ENCODE measurements around the gene LMBRD2.

The LMBRD2 gene

GRCh38 chr5:36125868-36126267, 25.8 kb downstream of the LMBRD2 start:
- H3K4me1 ChIP-seq (ENCODE audit: control extremely low read depth in 1 of 4, control insufficient read depth in 4 of 4, insufficient read depth in 4 of 4, low read length in 3 of 4): no peaks in the 10 kb centered on the region
- H3K9me3 ChIP-seq (ENCODE audit: control extremely low read depth in 1 of 5, control insufficient read depth in 4 of 5, insufficient read depth in 2 of 5, low read depth in 1 of 5, low read length in 4 of 5): peaks cover 1 to 15% (median 9%) of the 10 kb centered on the region in 5 experiments
- peaks cover 9 to 22% (median 16%) of the 10 kb centered on the region in 4 experiments for H3K36me3 ChIP-seq (ENCODE audit: control insufficient read depth in 4 of 4, insufficient read depth in 4 of 4, low read length in 3 of 4)
- no peak overlapping the region for H3K27ac ChIP-seq (ENCODE audit: insufficient read depth in 1 of 2, low read depth in 1 of 2, low read length in 2 of 2, poor library complexity in 1 of 2, severe bottlenecking in 2 of 2)
- no peak overlapping the region for H3K4me3 ChIP-seq (ENCODE audit: control insufficient read depth in 1 of 7, extremely low read depth in 1 of 7, insufficient read depth in 4 of 7, low read depth in 2 of 7, low read length in 6 of 7)
- no peak for DNase-seq
- WGBS (ENCODE audit: insufficient coverage): 91% methylated on average over 1 of the region's 1 CpG
- no peaks in the 10 kb centered on the region for H3K27me3 ChIP-seq (replicated peaks in 2 of 5; ENCODE audit: control insufficient read depth in 4 of 5, insufficient read depth in 5 of 5, low read length in 4 of 5)
- POLR2A ChIA-PET: no interaction called here
- CTCF ChIA-PET: interaction anchor here (0.8 to 1.8 kb wide), 3 partner anchors 14 to 180 kb away, joined by 3 to 4 read pairs (median 3); no protein-coding TSS in a partner anchor

DNA sequence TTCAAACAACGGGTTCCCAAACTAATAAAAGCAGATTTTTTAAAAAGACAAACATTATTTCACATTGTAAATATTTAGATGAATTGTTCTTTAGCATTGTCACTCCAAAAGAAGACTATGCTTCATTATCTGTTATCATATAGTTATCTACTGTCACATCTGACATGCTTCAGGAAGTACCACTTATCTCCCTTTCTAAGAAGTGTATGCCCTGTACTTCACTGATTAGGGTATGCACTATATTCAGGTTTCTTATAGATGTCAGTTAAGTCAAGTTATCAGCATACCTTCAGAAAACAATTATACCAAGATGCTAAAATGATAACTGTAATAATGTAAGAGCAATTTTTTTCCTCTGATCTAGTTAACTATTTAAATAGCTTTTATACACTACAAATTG, 40.4 kb downstream of the LMBRD2 start:
- H3K4me1 ChIP-seq (ENCODE audit: control extremely low read depth in 1 of 4, control insufficient read depth in 4 of 4, insufficient read depth in 4 of 4, low read length in 3 of 4): no peaks in the 10 kb centered on the region
- no CpG with 5 or more reads among the region's 1 CpG for WGBS (ENCODE audit: insufficient coverage)
- no peaks in the 10 kb centered on the region for H3K9me3 ChIP-seq (ENCODE audit: control extremely low read depth in 1 of 5, control insufficient read depth in 4 of 5, insufficient read depth in 2 of 5, low read depth in 1 of 5, low read length in 4 of 5)
- DNase-seq: no peak
- ChIA-PET CTCF (interaction anchor here (1.0 kb wide), 1 partner anchor 15 kb away, joined by 3 read pairs; no protein-coding TSS in a partner anchor), POLR2A (no interaction called here)
- no peaks in the 10 kb centered on the region for H3K27me3 ChIP-seq (replicated peaks in 2 of 5; ENCODE audit: control insufficient read depth in 4 of 5, insufficient read depth in 5 of 5, low read length in 4 of 5)
- no peak overlapping the region for H3K4me3 ChIP-seq (ENCODE audit: control insufficient read depth in 1 of 7, extremely low read depth in 1 of 7, insufficient read depth in 4 of 7, low read depth in 2 of 7, low read length in 6 of 7)
- no peak overlapping the region for H3K27ac ChIP-seq (ENCODE audit: insufficient read depth in 1 of 2, low read depth in 1 of 2, low read length in 2 of 2, poor library complexity in 1 of 2, severe bottlenecking in 2 of 2)
- H3K36me3 ChIP-seq (ENCODE audit: control insufficient read depth in 4 of 4, insufficient read depth in 4 of 4, low read length in 3 of 4): peaks cover 10 to 45% (median 23%) of the 10 kb centered on the region in 4 experiments

DNA sequence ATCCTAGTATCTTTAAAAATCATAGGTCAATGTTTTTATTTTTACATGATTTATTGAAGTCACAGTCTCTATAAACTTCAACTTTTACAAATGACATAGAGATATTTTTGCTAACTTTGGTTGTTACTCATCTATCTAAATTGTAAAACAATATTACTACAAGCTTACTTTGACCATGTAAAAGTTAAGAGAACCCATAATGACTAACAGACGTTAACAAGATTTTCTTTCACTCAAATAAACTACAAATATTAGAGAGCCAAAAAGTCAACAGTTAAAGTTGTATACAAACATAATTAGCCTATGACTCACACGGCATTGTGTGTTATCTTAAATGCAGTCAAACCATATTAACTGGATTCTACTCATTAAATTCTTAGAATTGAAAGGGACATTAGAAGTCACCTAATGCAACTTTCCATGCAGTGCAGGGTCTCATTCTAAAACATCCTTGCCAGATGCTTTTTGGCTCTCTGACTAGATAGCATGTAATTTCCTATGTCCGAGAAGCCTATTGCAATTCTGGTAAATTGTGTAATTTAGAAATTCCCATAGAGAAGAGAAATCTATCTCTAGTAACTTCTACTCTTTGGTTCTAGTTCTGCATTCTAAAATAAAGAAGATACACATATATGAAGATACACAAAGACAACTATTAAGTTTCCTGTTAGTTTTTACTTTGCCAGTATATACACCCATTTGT, 42.8 kb downstream of the LMBRD2 start:
- ChIA-PET CTCF (interaction anchor here (1.6 kb wide), 1 partner anchor 9 kb away, joined by 4 read pairs; no protein-coding TSS in a partner anchor), POLR2A (interaction anchor here (0.5 kb wide), 1 partner anchor 1354 kb away, joined by 3 read pairs; no protein-coding TSS in a partner anchor)
- DNase-seq: no peak
- Histone ChIP-seq H3K27me3 (replicated peaks in 2 of 5; ENCODE audit: control insufficient read depth in 4 of 5, insufficient read depth in 5 of 5, low read length in 4 of 5) (no peaks in the 10 kb centered on the region), H3K9me3 (ENCODE audit: control extremely low read depth in 1 of 5, control insufficient read depth in 4 of 5, insufficient read depth in 2 of 5, low read depth in 1 of 5, low read length in 4 of 5) (no peaks in the 10 kb centered on the region), H3K36me3 (ENCODE audit: control insufficient read depth in 4 of 4, insufficient read depth in 4 of 4, low read length in 3 of 4) (peaks cover 13 to 46% (median 26%) of the 10 kb centered on the region in 4 experiments), H3K27ac (ENCODE audit: insufficient read depth in 1 of 2, low read depth in 1 of 2, low read length in 2 of 2, poor library complexity in 1 of 2, severe bottlenecking in 2 of 2) (no peak overlapping the region), H3K4me1 (ENCODE audit: control extremely low read depth in 1 of 4, control insufficient read depth in 4 of 4, insufficient read depth in 4 of 4, low read length in 3 of 4) (no peaks in the 10 kb centered on the region), H3K4me3 (ENCODE audit: control insufficient read depth in 1 of 7, extremely low read depth in 1 of 7, insufficient read depth in 4 of 7, low read depth in 2 of 7, low read length in 6 of 7) (no peak overlapping the region)
- 100% methylated on average over 1 of the region's 3 CpGs for WGBS (ENCODE audit: insufficient coverage)

- Histone ChIP-seq H3K4me3 (ENCODE audit: control insufficient read depth in 1 of 7, extremely low read depth in 1 of 7, insufficient read depth in 4 of 7, low read depth in 2 of 7, low read length in 6 of 7) (no peak overlapping the region), H3K9me3 (ENCODE audit: control extremely low read depth in 1 of 5, control insufficient read depth in 4 of 5, insufficient read depth in 2 of 5, low read depth in 1 of 5, low read length in 4 of 5) (no peaks in the 10 kb centered on the region), H3K36me3 (ENCODE audit: control insufficient read depth in 4 of 4, insufficient read depth in 4 of 4, low read length in 3 of 4) (peaks cover 13 to 46% (median 27%) of the 10 kb centered on the region in 4 experiments), H3K4me1 (ENCODE audit: control extremely low read depth in 1 of 4, control insufficient read depth in 4 of 4, insufficient read depth in 4 of 4, low read length in 3 of 4) (no peaks in the 10 kb centered on the region), H3K27me3 (replicated peaks in 2 of 5; ENCODE audit: control insufficient read depth in 4 of 5, insufficient read depth in 5 of 5, low read length in 4 of 5) (no peaks in the 10 kb centered on the region), H3K27ac (ENCODE audit: insufficient read depth in 1 of 2, low read depth in 1 of 2, low read length in 2 of 2, poor library complexity in 1 of 2, severe bottlenecking in 2 of 2) (no peak overlapping the region)
- no peak for DNase-seq
- WGBS (ENCODE audit: insufficient coverage): 96% methylated on average over 2 of the region's 2 CpGs
- CTCF ChIA-PET: interaction anchor here (1.5 kb wide), 2 partner anchors 16 to 26 kb away, joined by 3 to 5 read pairs; no protein-coding TSS in a partner anchor
- POLR2A ChIA-PET: no interaction called here
Measured at GRCh38 chr5:36105819-36106218, 45.9 kb downstream of the LMBRD2 start.

DNA sequence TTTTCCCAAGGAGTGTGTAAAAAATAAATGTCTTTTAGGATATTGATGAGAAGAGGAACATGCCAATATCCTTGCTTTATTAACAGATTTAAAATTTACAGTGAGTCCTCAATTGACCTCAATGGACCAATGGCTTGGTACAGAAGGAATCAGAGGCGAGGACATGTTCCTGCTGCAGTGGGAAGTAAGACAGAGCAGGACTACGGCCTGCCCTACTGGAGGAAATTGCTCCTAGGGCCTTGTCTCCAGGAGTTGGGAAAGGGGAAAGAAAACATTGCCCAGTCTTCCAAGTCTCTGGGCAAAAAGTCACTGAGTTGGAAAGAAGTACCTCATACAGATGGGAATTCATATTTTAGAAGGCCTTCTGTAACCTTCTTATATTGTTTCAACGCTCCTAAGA, 51.9 kb downstream of the LMBRD2 start:
- 100% methylated on average over 2 of the region's 3 CpGs for WGBS (ENCODE audit: insufficient coverage)
- ChIA-PET POLR2A (no interaction called here), CTCF (no interaction called here)
- Histone ChIP-seq H3K4me3 (ENCODE audit: control insufficient read depth in 1 of 7, extremely low read depth in 1 of 7, insufficient read depth in 4 of 7, low read depth in 2 of 7, low read length in 6 of 7) (no peak overlapping the region), H3K27me3 (replicated peaks in 2 of 5; ENCODE audit: control insufficient read depth in 4 of 5, insufficient read depth in 5 of 5, low read length in 4 of 5) (no peaks in the 10 kb centered on the region), H3K27ac (ENCODE audit: insufficient read depth in 1 of 2, low read depth in 1 of 2, low read length in 2 of 2, poor library complexity in 1 of 2, severe bottlenecking in 2 of 2) (no peak overlapping the region), H3K4me1 (ENCODE audit: control extremely low read depth in 1 of 4, control insufficient read depth in 4 of 4, insufficient read depth in 4 of 4, low read length in 3 of 4) (no peaks in the 10 kb centered on the region), H3K36me3 (ENCODE audit: control insufficient read depth in 4 of 4, insufficient read depth in 4 of 4, low read length in 3 of 4) (peaks cover 0 to 11% (median 6%) of the 10 kb centered on the region in 4 experiments), H3K9me3 (ENCODE audit: control extremely low read depth in 1 of 5, control insufficient read depth in 4 of 5, insufficient read depth in 2 of 5, low read depth in 1 of 5, low read length in 4 of 5) (no peaks in the 10 kb centered on the region)
- DNase-seq: no peak

- CTCF ChIA-PET: no interaction called here
- POLR2A ChIA-PET: no interaction called here
- Histone ChIP-seq H3K4me3 (ENCODE audit: control insufficient read depth in 1 of 7, extremely low read depth in 1 of 7, insufficient read depth in 4 of 7, low read depth in 2 of 7, low read length in 6 of 7) (no peak overlapping the region), H3K27me3 (replicated peaks in 2 of 5; ENCODE audit: control insufficient read depth in 4 of 5, insufficient read depth in 5 of 5, low read length in 4 of 5) (no peaks in the 10 kb centered on the region), H3K36me3 (ENCODE audit: control insufficient read depth in 4 of 4, insufficient read depth in 4 of 4, low read length in 3 of 4) (no peaks in the 10 kb centered on the region), H3K27ac (ENCODE audit: insufficient read depth in 1 of 2, low read depth in 1 of 2, low read length in 2 of 2, poor library complexity in 1 of 2, severe bottlenecking in 2 of 2) (no peak overlapping the region), H3K4me1 (ENCODE audit: control extremely low read depth in 1 of 4, control insufficient read depth in 4 of 4, insufficient read depth in 4 of 4, low read length in 3 of 4) (no peaks in the 10 kb centered on the region), H3K9me3 (ENCODE audit: control extremely low read depth in 1 of 5, control insufficient read depth in 4 of 5, insufficient read depth in 2 of 5, low read depth in 1 of 5, low read length in 4 of 5) (peaks cover 0 to 3% (median 0%) of the 10 kb centered on the region in 5 experiments)
- DNase-seq: no peak
Measured at GRCh38 chr5:36096486-36096885, 55.2 kb downstream of the LMBRD2 start.

DNA sequence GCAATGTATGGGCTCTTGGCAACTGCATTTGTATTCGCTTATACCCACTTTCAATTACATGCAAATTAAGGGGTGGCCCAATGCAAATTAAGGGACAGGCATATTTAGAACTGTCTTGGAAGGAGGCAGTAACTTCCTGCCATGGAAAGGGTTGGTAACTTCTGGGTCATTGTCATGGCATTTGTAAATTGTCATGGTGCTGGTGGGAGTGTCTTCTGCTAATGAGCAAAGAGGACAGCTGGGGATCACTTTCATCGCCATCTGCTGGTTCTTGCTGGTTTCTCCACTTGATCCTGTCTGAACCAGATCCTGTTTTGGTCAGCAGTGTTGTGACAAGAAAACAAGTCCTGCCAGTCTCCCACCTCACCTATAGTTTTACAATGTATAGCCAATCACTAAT, 61.7 kb downstream of the LMBRD2 start:
- WGBS (ENCODE audit: insufficient coverage): no CpG with 5 or more reads among the region's 2 CpGs
- ChIA-PET CTCF (interaction anchor here (1.4 to 5.3 kb wide), 2 partner anchors 11 to 15 kb away, joined by 5 to 31 read pairs; no protein-coding TSS in a partner anchor), POLR2A (interaction anchor here (0.7 kb wide), 1 partner anchor 1192 kb away, joined by 4 read pairs; no protein-coding TSS in a partner anchor)
- Histone ChIP-seq H3K27ac (ENCODE audit: insufficient read depth in 1 of 2, low read depth in 1 of 2, low read length in 2 of 2, poor library complexity in 1 of 2, severe bottlenecking in 2 of 2) (no peak overlapping the region), H3K27me3 (replicated peaks in 2 of 5; ENCODE audit: control insufficient read depth in 4 of 5, insufficient read depth in 5 of 5, low read length in 4 of 5) (no peaks in the 10 kb centered on the region), H3K4me3 (ENCODE audit: control insufficient read depth in 1 of 7, extremely low read depth in 1 of 7, insufficient read depth in 4 of 7, low read depth in 2 of 7, low read length in 6 of 7) (no peak overlapping the region), H3K36me3 (ENCODE audit: control insufficient read depth in 4 of 4, insufficient read depth in 4 of 4, low read length in 3 of 4) (no peaks in the 10 kb centered on the region), H3K4me1 (ENCODE audit: control extremely low read depth in 1 of 4, control insufficient read depth in 4 of 4, insufficient read depth in 4 of 4, low read length in 3 of 4) (no peaks in the 10 kb centered on the region), H3K9me3 (ENCODE audit: control extremely low read depth in 1 of 5, control insufficient read depth in 4 of 5, insufficient read depth in 2 of 5, low read depth in 1 of 5, low read length in 4 of 5) (peaks cover 0 to 10% (median 0%) of the 10 kb centered on the region in 5 experiments)
- peak; percentile 30 to 72 (median 70) for DNase-seq
